ENCODE results near the gene NEMP2.

DNA sequence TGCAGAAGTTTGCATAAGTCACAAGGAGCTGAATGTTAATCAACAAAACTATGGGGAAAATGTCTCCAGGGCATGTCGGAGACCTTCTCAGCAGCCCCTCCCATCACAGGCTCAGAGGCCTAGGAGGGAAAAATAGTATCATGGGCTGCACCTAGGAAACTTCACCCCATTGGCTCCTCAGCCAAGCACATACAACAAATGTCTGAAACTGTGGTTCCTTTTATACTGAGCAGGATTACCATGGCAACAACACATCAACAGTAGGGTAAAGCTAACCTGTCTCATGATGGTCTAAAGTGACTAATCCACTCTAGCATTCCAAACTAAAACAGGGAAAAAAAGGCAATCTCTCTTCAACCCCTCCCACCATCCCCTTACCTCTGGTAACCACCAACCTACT, 3.2 kb upstream of the NEMP2 start:
- TF ChIP-seq, protein P1, sequence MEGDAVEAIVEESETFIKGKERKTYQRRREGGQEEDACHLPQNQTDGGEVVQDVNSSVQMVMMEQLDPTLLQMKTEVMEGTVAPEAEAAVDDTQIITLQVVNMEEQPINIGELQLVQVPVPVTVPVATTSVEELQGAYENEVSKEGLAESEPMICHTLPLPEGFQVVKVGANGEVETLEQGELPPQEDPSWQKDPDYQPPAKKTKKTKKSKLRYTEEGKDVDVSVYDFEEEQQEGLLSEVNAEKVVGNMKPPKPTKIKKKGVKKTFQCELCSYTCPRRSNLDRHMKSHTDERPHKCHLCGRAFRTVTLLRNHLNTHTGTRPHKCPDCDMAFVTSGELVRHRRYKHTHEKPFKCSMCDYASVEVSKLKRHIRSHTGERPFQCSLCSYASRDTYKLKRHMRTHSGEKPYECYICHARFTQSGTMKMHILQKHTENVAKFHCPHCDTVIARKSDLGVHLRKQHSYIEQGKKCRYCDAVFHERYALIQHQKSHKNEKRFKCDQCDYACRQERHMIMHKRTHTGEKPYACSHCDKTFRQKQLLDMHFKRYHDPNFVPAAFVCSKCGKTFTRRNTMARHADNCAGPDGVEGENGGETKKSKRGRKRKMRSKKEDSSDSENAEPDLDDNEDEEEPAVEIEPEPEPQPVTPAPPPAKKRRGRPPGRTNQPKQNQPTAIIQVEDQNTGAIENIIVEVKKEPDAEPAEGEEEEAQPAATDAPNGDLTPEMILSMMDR (conservative IDR thresholded peaks at IDR 0.05 in 1 of 2, IDR thresholded peaks at IDR 0.05 in 1 of 2; ENCODE audit: extremely low read depth in 1 of 2, insufficient read depth in 1 of 2, low read depth in 1 of 2, low read length in 2 of 2), result no peak
- TF ChIP-seq EZH2 (IDR thresholded peaks at IDR 0.05; ENCODE audit: borderline replicate concordance, low read length), result no peak
